T-helper 22 cell (primary cell): ENCODE results near the gene TNN.
"Not testable (repeated sequence)": the region's sequence is repeated elsewhere in the genome, so short reads cannot be mapped to it uniquely, and the experiment has no call there.

ENCODE experiments used
- DNase-seq: peaks from one replicate; pipeline ENCODE4 v3.0.0-alpha.2; 2020; ENCODE audit warnings: low read depth

TNN gene

GRCh38 chr1:175067362-175068106 lies at the start of gene TNN:
TSS of gene TNN (plus strand) at chr1:175067833. CDS start at chr1:175077419, 9,586 bp downstream.
- DNase-seq, result no peak

- DNase-seq, result no peak
Observed at GRCh38 chr1:175019524-175019923, 48.1 kb upstream of the TNN start.

GRCh38 chr1:175023043-175023921 lies 44.4 kb upstream of the TNN start, which contains the start of gene MRPS14:
TSS of gene MRPS14 (minus strand) at chr1:175023425. CDS start at chr1:175023408, 17 bp downstream.
- DNase-seq, result peak; percentile 96

- not testable (repeated sequence) for DNase-seq
Observed at GRCh38 chr1:175023922-175024242, 43.8 kb upstream of the TNN start.

- no peak for DNase-seq
Observed at GRCh38 chr1:175024773-175025172, 42.9 kb upstream of the TNN start.

- DNase-seq, result no peak
Observed at GRCh38 chr1:175033953-175034352, 33.7 kb upstream of the TNN start.

- no peak for DNase-seq
Observed at GRCh38 chr1:175034775-175035174, 32.9 kb upstream of the TNN start.

GRCh38 chr1:175035865-175036264 lies 31.8 kb upstream of the TNN start:
- no peak for DNase-seq

GRCh38 chr1:175036476-175036875 lies 31.2 kb upstream of the TNN start:
- DNase-seq, result no peak

GRCh38 chr1:175037416-175037815 lies 30.2 kb upstream of the TNN start:
- DNase-seq, result no peak

GRCh38 chr1:175040324-175040879 lies 27.2 kb upstream of the TNN start:
- no peak for DNase-seq

- DNase-seq, result no peak
Observed at GRCh38 chr1:175042650-175043049, 25.0 kb upstream of the TNN start.

- DNase-seq, result no peak
Observed at GRCh38 chr1:175043824-175044223, 23.8 kb upstream of the TNN start.

GRCh38 chr1:175044591-175044990 lies 23.0 kb upstream of the TNN start:
- DNase-seq, result not testable (repeated sequence)

GRCh38 chr1:175045097-175045496 lies 22.5 kb upstream of the TNN start:
- DNase-seq, result no peak

- DNase-seq, result no peak
Observed at GRCh38 chr1:175045519-175045918, 22.1 kb upstream of the TNN start.

- no peak for DNase-seq
Observed at GRCh38 chr1:175050992-175051391, 16.6 kb upstream of the TNN start.

GRCh38 chr1:175054736-175055135 lies 12.9 kb upstream of the TNN start:
- no peak for DNase-seq

- no peak for DNase-seq
Observed at GRCh38 chr1:175062339-175062738, 5.3 kb upstream of the TNN start.

- no peak for DNase-seq
Observed at GRCh38 chr1:175062858-175063257, 4.8 kb upstream of the TNN start.

- no peak for DNase-seq
Observed at GRCh38 chr1:175070818-175071217, 3.2 kb downstream of the TNN start.

- no peak for DNase-seq
Observed at GRCh38 chr1:175071276-175071943, 3.8 kb downstream of the TNN start.
